Brain microvascular endothelial cell (primary cell): Measurements from ENCODE around the gene GRIA2.
A peak's percentile ranks its signal among the peaks of the same experiment; 100 is the strongest.

Source experiments
- DNase-seq: peaks from one replicate; pipeline ENCODE4 v3.0.0-alpha.2; 2020
- H3K27ac ChIP-seq: fragments of 250-450 bp; sonication (Bioruptor Pico); 2 replicates; pipeline ENCODE4 v1.5.1; 2020; ENCODE audit warnings: mild to moderate bottlenecking, moderate library complexity
- H3K27me3 ChIP-seq: fragments of 250-450 bp; sonication (Bioruptor Pico); replicated peaks from 2 replicates; pipeline ENCODE4 v1.5.1; 2020; ENCODE audit warnings: mild to moderate bottlenecking
- H3K36me3 ChIP-seq: fragments of 250-450 bp; sonication (Bioruptor Pico); replicated peaks from 2 replicates; pipeline ENCODE4 v1.5.1; 2020; ENCODE audit warnings: mild to moderate bottlenecking
- H3K4me3 ChIP-seq: 2 replicates; pipeline ENCODE4 v1.5.1; 2011; ENCODE audit warnings: low read depth, mild to moderate bottlenecking, control low read depth, low read length, moderate library complexity
- CTCF ChIP-seq: IDR thresholded peaks from 2 replicates; pipeline ENCODE4 v1.5.1; 2011; ENCODE audit warnings: low read depth, mild to moderate bottlenecking, moderate library complexity, low read length, control low read depth, inconsistent platforms; ENCODE audit errors: missing control alignments
- in situ Hi-C: cut with HindIII; loops from 2 replicates; pipeline ENCODE4 v1.10.0; 2017; ENCODE audit warnings: low sequenced_read_pairs, low pct_ligation_motif_present

The GRIA2 gene

GRCh38 chr4:157287445-157287844 is 66.9 kb downstream of the GRIA2 start:
- H3K4me3 ChIP-seq: no peak overlapping the region
- no peaks in the 10 kb centered on the region for H3K36me3 ChIP-seq
- no peak overlapping the region for H3K27ac ChIP-seq
- H3K27me3 ChIP-seq: no peaks in the 10 kb centered on the region
- no peak for TF ChIP-seq CTCF
- DNase-seq: no peak
- in situ Hi-C loops: no loop called here

- Histone ChIP-seq H3K27me3 (no peaks in the 10 kb centered on the region), H3K27ac (no peak overlapping the region), H3K4me3 (no peak overlapping the region), H3K36me3 (no peaks in the 10 kb centered on the region)
- TF ChIP-seq CTCF: no peak
- no peak for DNase-seq
- in situ Hi-C loops: no loop called here
These were observed 70.1 kb downstream of the GRIA2 start for GRCh38 chr4:157290622-157291021.

- TF ChIP-seq CTCF: peak; percentile 12
- in situ Hi-C loops: no loop called here
- Histone ChIP-seq H3K27me3 (no peaks in the 10 kb centered on the region), H3K36me3 (no peaks in the 10 kb centered on the region), H3K4me3 (no peak overlapping the region), H3K27ac (no peak overlapping the region)
- DNase-seq: no peak
These were observed 70.5 kb downstream of the GRIA2 start for GRCh38 chr4:157291071-157291470.

GRCh38 chr4:157293673-157294072 is 73.1 kb downstream of the GRIA2 start:
- TF ChIP-seq CTCF: no peak
- no peaks in the 10 kb centered on the region for H3K36me3 ChIP-seq
- in situ Hi-C loops: no loop called here
- no peaks in the 10 kb centered on the region for H3K27me3 ChIP-seq
- no peak overlapping the region for H3K27ac ChIP-seq
- H3K4me3 ChIP-seq: no peak overlapping the region
- DNase-seq: no peak

- Histone ChIP-seq H3K27me3 (no peaks in the 10 kb centered on the region), H3K4me3 (no peak overlapping the region), H3K36me3 (no peaks in the 10 kb centered on the region), H3K27ac (no peak overlapping the region)
- in situ Hi-C loops: no loop called here
- no peak for DNase-seq
- no peak for TF ChIP-seq CTCF
These were observed 74.0 kb downstream of the GRIA2 start for GRCh38 chr4:157294575-157294974.

GRCh38 chr4:157300701-157301100 is 80.2 kb downstream of the GRIA2 start:
- in situ Hi-C loops: no loop called here
- no peak overlapping the region for H3K27ac ChIP-seq
- H3K27me3 ChIP-seq: no peaks in the 10 kb centered on the region
- no peak for TF ChIP-seq CTCF
- no peak overlapping the region for H3K4me3 ChIP-seq
- DNase-seq: no peak
- no peaks in the 10 kb centered on the region for H3K36me3 ChIP-seq
